HAP-1 (cell line): ENCODE data around the gene CHN2.
"Not testable (repeated sequence)": the region's sequence is repeated elsewhere in the genome, so short reads cannot be mapped to it uniquely, and the experiment has no call there.

Experiments
- DNase-seq, 2 experiments: peaks; one replicate each; pipeline ENCODE4 v3.0.0-alpha.2; 2016 to 2020; ENCODE audit warnings: low spot score in 2 of 2
- H3K27me3 ChIP-seq: fragments of 250-450 bp; sonication (Bioruptor Pico); 2 replicates; pipeline ENCODE4 v1.5.1; 2020; ENCODE audit warnings: low read depth, mild to moderate bottlenecking, moderate library complexity
- H3K36me3 ChIP-seq: fragments of 250-450 bp; sonication (Bioruptor Pico); replicated peaks from 2 replicates; pipeline ENCODE4 v1.5.1; 2020; ENCODE audit warnings: mild to moderate bottlenecking
- H3K4me1 ChIP-seq: fragments of 250-450 bp; sonication (Bioruptor Pico); 2 replicates; pipeline ENCODE4 v1.5.1; 2020; ENCODE audit warnings: mild to moderate bottlenecking
- H3K4me3 ChIP-seq: fragments of 250-450 bp; sonication (Bioruptor Pico); 2 replicates; pipeline ENCODE4 v1.5.1; 2020; ENCODE audit warnings: mild to moderate bottlenecking, moderate library complexity
- H3K9me3 ChIP-seq: fragments of 250-450 bp; sonication (Bioruptor Pico); 2 replicates; pipeline ENCODE4 v1.5.1; 2020; ENCODE audit warnings: mild to moderate bottlenecking, moderate library complexity
- in situ Hi-C: fragments of 300-500 bp; cut with MboI; formaldehyde crosslinking; loops from 3 replicates; pipeline ENCODE4 v1.14.3; 2020; ENCODE audit warnings: low sequenced_read_pairs, inconsistent platforms, mixed read lengths

Gene CHN2

DNA sequence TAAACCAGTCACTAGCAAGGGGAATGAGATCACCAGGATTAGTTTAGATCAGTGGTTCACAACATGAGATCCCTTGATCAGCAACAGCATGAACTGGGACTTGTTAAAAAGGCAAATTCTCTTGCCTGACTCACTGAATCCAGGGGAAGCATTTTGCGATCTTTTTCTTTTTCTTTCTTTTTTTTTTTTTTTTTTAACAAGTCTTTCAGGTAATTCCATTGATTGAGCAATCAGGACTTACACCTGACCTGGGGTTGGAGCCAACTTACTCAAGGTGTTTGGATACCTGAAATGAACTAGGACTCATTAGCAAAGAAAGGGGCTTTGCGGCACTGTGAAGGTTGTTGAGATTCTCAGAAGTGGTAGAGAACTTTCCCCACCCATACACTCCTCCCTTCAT, 321.9 kb downstream of the CHN2 start:
- H3K9me3 ChIP-seq, result no peaks in the 10 kb centered on the region
- no peak for DNase-seq
- H3K27me3 ChIP-seq, result no peaks in the 10 kb centered on the region
- in situ Hi-C loops, result no loop called here
- H3K4me3 ChIP-seq, result no peak overlapping the region
- no peaks in the 10 kb centered on the region for H3K4me1 ChIP-seq
- no peaks in the 10 kb centered on the region; the same call in 1 of the 2 replicates for H3K36me3 ChIP-seq

- no peaks in the 10 kb centered on the region for H3K4me1 ChIP-seq
- in situ Hi-C loops, result no loop called here
Observed at GRCh38 chr7:29518616-29519015, 324.0 kb downstream of the CHN2 start.

DNA sequence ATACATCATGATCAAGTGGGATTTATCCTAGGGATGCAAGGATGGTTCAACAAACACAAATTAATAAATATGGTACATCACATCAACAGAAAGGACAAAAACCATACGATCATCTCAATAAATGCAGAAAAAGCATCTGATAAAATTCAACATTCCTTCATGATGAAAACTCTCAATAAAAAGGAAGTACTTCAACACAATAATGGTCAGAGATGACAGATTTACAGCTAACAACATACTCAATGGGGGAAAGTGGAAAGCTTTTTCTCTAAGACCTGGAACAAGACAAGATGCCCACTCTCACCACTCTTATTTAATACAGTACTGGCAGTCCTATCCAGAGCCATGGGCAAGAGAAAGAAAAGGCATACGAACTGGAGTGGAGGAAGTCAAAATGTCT, 329.2 kb downstream of the CHN2 start:
- no peak for DNase-seq

More at GRCh38 chr7:29518616-29519015, 324.0 kb downstream of the CHN2 start:
- no peaks in the 10 kb centered on the region for H3K27me3 ChIP-seq
- no peaks in the 10 kb centered on the region for H3K36me3 ChIP-seq
- no peak overlapping the region for H3K4me3 ChIP-seq
- DNase-seq, result no peak
- no peaks in the 10 kb centered on the region for H3K9me3 ChIP-seq

DNA sequence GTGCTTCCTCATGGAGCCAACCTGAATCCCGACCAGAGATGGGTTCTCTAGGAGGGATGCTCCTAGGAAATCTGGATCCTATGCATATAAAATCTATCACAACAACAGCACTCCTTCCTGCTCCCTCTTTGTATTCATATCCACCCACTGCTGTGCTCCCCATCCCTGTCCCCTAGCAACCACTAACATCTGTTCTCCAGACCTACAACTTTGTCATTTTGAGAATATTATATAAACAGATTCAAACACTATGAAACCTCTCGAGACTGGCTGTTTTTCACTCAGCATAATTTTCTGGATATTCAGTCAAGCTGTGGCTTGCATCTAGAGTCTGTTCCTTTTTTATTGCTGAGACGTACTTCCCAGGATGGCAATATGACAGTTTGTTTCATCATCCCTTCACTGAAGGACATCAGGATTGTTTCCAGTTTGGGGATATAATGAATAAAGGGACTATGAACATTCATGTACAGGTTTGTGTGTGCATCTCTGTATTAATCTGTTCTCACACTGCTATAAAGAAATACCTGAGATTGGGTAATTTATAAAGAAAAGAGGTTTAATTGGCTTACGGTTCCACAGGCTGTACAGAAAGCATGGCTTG, 333.0 kb downstream of the CHN2 start:
- DNase-seq, result no peak
- H3K4me1 ChIP-seq, result no peaks in the 10 kb centered on the region
- H3K4me3 ChIP-seq, result no peak overlapping the region
- H3K27me3 ChIP-seq, result no peaks in the 10 kb centered on the region
- in situ Hi-C loops, result no loop called here
- no peaks in the 10 kb centered on the region for H3K36me3 ChIP-seq
- H3K9me3 ChIP-seq, result no peaks in the 10 kb centered on the region

More for the DNA sequence above, 329.2 kb downstream of the CHN2 start:
- H3K9me3 ChIP-seq, result no peaks in the 10 kb centered on the region
- H3K4me1 ChIP-seq, result no peaks in the 10 kb centered on the region
- in situ Hi-C loops, result no loop called here
- no peaks in the 10 kb centered on the region for H3K36me3 ChIP-seq
- no peaks in the 10 kb centered on the region for H3K27me3 ChIP-seq
- H3K4me3 ChIP-seq, result no peak overlapping the region

GRCh38 chr7:29528526-29528925, 334.0 kb downstream of the CHN2 start:
- H3K4me1 ChIP-seq, in situ Hi-C loops, H3K27me3 ChIP-seq, H3K4me3 ChIP-seq, DNase-seq, H3K36me3 ChIP-seq, H3K9me3 ChIP-seq: not testable (repeated sequence)
